Suppressor macrophage treated with lipopolysaccharide for 1 hour (primary cell): ENCODE results near the gene PRAME.
"Not testable (repeated sequence)": the region's sequence is repeated elsewhere in the genome, so short reads cannot be mapped to it uniquely, and the experiment has no call there.

Experiments used
- DNase-seq, 3 donors: peaks; one replicate each; pipeline ENCODE4 v3.0.0-alpha.2; 2020 to 2022

Gene PRAME

DNA sequence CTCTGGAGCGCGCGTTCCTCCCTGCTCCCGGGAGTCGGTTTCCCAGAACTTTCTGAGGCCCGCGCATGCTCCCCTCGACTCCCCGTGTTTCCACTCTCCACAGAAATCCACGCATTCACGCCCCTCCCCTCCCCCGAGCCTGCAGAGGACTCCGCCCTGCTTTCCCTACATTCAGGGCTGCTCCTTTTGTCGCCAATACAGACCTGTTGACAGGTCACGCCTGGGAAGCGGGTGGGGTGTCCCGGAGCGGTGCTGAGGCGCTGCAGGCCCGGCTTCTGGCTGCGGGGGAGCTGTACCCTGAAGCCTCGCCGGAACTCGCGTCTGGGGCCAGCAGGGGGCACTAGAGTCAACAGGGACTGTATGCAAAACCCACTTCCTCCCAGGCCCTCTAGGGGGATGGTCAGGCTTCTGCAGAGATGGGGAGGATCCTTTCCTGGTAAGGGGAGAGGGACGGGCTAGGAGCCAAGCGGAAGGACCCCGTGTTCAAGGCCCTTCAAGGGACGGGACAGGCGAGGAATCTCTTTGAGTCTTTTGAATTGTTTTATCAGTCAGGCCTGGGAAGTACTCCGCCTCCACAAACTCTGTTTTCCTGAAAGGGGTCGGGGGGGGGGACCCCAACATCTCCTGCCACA is at the start of gene PRAME:
TSS of gene PRAME (minus strand) at position 294 of the 632 bp plus-strand sequence. CDS start 2,433 bp downstream, outside the sequence.
- peak; percentile 86 to 94 (median 91) for DNase-seq

GRCh38 chr22:22608022-22608421 is 49.0 kb upstream of the PRAME start:
- not testable (repeated sequence) for DNase-seq

GRCh38 chr22:22605074-22605404 is 46.0 kb upstream of the PRAME start:
- peak; percentile 19 to 44 (median 41) for DNase-seq

- DNase-seq = no peak
Observed at GRCh38 chr22:22604326-22605073, 45.4 kb upstream of the PRAME start.

- peak in 1 of 3 donors; percentile 16 for DNase-seq
Observed at GRCh38 chr22:22603470-22603947, 44.4 kb upstream of the PRAME start.

DNA sequence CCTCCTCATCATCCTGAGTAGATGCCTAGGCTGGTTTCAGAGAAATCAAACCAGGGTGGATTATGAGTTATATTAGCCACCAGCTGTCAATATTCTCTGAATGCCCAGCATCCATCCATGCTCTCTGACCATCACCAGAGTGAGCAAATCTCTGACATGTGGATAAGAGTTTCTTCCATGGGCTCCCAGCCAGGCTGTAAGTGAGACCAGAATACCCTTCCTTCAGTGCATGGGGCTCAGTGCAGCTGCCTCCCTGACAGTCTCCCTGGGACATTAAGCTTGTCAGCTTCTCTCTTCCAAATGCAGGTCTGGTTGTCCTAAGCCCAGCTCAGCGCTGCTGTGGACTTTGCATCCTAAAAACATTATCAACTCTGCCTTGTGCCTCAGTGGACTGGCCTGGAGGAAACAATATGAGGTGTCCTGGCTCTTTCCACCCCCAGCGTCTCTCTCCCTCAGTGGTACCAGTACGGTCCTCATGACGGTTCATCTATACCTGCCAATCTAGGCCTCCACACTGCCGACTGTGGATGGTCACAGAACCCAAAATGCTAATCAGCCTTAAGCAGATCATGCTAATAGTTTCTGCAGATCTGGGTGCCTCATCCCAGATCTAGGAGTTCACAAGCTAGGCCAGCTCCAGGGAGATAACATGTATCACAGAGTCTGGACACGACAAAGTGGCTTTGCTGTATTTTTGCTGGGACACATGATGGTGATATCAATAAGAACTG is 41.6 kb upstream of the PRAME start:
- no peak for DNase-seq

- DNase-seq = no peak
Observed at GRCh38 chr22:22599248-22599647, 40.2 kb upstream of the PRAME start.

GRCh38 chr22:22598144-22598543 is 39.1 kb upstream of the PRAME start:
- no peak for DNase-seq

DNA sequence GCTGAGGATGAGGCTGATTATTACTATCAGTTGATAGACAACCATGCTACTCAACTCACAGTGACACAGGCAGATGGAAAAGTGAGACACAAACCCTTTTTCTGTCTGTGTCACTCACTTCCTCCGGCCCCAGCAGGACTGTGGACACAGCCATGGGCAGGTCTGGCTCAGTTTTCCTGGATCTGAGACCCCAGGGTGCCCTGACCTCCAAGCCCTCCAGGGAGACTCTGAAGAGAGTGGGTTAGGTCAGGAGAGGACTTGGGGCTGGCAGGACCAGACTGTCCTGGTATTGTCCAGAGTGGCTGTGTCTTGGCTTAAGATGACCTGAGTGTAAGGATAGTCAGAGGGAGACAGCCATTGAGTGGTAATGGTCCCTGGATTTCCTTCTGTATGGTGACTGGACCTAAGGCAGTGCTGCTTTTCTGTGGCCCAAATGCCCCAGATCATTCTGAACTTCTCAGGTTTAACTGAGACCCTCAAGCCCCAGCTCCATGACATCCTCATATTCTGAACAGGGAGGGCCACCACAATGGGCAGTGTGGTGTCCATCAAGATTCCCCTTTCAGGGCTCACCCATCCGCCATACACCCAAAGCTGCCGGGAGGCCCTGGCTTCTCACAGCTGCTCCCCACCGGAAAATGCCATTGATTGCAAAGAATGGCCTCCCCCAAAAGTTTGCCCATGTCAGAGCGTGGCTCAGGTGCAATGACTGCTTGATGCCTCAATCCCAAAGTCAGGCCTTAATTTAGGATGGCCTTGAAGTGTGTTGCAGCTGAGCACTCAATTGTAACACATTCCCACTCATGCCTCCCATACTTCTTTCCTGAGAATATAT is 36.2 kb upstream of the PRAME start:
- DNase-seq = no peak

DNA sequence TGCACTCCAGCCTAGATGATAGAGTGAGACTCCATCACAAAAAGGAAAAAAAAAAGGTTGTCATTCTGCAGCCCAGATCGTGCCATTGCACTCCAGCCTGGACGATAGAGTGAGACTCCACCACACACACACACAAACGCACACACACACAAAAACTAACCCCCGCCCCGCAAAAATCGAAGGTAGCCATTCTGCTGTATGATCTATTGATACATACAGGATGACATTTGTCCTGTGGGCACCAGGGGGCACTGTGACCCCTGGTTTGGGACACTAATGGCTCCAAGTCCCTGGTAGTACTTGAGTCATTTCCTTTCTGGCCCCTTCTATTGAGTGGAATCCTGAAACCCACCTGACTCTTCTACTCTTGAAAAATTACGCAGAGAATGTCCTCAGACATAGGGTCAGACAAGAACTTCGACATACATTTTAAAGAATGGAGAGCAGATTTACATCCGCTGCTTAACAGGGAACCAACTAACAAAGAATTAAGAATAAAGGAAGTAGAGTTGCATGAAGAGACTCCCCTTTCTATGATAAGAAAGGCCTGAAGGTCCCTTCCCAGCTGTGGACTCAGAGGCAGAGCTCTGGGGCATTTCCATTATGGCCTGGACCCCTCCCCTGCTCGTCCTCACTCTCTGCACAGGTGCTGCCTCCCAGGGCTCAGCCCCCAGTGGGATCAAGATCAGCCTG is 35.0 kb upstream of the PRAME start:
- DNase-seq = peak; percentile 70 to 86 (median 82)

DNA sequence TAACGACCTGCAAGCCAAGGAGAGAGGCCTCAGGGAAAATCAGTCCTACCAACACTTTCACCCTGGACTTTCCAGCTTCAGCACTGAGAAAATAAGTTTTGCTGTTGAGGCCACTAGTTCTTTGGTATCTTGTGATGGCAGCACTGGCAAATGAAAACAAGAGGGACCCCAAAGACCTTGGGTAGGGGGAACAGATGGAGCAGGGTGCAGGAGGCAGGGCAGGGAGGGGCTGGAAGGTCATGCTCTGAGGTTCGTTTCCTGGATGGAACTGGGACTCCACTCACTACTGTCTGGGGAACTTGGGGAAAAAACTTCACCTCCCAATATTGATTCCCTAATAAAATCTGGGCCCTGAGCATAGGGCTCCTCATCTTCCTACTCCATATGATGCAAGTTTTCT is 34.2 kb upstream of the PRAME start:
- DNase-seq = no peak

- DNase-seq = no peak
Observed at GRCh38 chr22:22591348-22592299, 32.6 kb upstream of the PRAME start.

GRCh38 chr22:22590136-22590891 is 31.2 kb upstream of the PRAME start:
- DNase-seq = no peak

DNA sequence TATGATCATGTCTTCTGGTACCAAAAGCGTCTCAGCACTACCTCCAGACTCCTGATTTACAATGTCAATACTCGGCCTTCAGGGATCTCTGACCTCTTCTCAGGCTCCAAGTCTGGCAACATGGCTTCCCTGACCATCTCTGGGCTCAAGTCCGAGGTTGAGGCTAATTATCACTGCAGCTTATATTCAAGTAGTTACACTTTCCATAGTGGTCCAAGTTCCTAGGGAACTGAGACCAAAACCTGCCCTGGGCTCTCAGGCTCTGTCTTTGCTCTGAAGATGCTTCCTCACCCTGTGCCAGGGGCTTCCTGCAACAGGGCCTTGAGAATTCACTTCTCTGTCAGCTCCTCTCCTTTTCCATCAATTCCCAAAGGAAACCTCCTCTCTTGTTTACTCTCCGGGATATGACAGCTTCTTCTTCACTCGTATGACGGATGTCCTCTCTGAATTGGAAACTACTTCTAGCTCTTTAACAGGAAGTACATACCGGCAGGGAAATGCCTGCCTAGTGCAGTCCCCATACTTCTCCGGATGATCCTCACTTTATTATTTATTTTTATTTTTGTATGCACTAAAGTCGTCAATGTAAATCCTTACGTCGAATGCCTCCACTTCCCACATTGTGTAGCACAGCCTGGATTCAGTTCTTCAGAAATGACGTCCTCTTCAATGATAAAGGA is 29.6 kb upstream of the PRAME start:
- no peak for DNase-seq

DNA sequence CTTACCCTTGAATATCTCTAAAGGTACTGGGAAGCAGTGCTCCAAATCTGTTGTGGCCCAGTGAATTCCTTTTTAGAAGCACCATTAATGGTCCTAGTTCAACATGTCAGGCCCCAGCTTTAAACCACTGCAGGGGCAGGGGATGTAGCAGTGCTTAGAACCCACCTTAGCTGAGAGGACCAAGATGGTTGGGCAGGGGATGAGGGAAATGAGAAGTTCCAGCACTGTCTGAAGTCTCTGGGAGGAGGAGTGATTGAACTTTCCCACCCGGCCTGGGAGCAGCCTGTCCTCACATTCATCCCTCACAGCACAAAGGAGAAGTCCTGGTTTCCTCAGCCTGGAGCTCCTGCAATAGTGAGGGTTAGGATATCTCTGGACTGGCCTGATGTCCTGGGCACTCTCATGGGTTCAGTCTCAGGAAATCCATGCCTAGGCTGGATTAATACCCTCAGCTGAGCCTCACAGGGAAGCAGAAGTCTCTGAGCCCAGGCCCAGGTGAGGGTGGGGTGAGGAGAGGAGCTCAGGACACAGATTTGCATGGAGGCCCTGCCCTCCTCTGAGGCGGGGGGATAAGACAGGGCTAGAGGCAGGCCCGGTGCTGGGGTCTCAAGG is 28.6 kb upstream of the PRAME start:
- DNase-seq = no peak

- DNase-seq = no peak
Observed at GRCh38 chr22:22584722-22585121, 25.7 kb upstream of the PRAME start.

- DNase-seq = no peak
Observed at GRCh38 chr22:22583030-22583429, 24.0 kb upstream of the PRAME start.

GRCh38 chr22:22581524-22581923 is 22.5 kb upstream of the PRAME start:
- not testable (repeated sequence) for DNase-seq
